ENCODE results near the gene PPP1R18.
A peak's percentile ranks its signal among the peaks of the same experiment; 100 is the strongest.

DNA sequence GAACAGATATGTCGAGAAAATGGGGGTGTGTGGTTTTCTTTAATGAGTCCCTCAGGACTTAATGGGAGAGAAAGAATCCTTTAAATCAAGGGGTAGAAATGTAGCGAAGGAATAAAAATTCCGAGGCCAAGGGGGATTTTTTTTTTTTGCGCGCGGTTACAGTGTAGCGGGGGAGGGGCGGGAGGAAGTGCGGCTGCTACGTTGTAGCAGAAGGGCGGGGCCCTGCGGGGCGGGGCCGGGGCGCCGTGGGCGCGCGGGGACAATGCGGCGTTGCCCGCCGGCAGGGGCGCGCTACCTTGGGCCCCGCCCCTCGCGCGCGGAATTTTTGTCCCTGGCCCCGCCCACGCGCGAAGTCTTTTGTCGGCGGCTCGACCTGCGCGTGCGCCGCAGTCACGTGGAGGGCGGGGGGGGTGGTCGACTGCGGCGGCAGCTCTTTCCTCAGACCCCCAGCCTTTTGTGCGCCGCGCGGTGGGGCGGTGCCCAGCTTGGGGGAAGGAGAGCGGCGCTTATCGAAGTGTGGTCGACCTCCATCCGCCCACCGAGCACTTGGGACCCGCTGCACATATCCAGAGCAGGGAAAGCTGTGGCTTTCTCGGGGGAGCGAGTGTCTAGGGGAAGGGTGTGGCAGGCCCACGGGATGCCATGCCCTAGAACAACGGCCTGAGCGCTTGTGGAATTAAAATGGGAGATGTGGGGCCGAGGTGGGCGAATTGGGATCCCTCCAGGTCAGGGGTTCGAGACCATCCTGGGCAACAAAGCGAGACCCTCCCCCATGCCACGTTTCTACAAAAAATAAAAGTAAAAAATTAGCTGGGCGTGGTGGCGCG is 35.0 kb upstream of the PPP1R18 start:
- peak in 2 of 3 donors; percentile 37 to 39 for TF ChIP-seq POLR2A (IDR thresholded peaks at IDR 0.05)
- TF ChIP-seq, protein P1, sequence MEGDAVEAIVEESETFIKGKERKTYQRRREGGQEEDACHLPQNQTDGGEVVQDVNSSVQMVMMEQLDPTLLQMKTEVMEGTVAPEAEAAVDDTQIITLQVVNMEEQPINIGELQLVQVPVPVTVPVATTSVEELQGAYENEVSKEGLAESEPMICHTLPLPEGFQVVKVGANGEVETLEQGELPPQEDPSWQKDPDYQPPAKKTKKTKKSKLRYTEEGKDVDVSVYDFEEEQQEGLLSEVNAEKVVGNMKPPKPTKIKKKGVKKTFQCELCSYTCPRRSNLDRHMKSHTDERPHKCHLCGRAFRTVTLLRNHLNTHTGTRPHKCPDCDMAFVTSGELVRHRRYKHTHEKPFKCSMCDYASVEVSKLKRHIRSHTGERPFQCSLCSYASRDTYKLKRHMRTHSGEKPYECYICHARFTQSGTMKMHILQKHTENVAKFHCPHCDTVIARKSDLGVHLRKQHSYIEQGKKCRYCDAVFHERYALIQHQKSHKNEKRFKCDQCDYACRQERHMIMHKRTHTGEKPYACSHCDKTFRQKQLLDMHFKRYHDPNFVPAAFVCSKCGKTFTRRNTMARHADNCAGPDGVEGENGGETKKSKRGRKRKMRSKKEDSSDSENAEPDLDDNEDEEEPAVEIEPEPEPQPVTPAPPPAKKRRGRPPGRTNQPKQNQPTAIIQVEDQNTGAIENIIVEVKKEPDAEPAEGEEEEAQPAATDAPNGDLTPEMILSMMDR (IDR thresholded peaks at IDR 0.05), result peak; percentile 32 to 79 (median 61)

All from body of pancreas (tissue), 4 donors.